ENCODE data around the gene AANAT. TPM values are rescaled to one million over a fixed set of nuclear protein-coding genes. Genes with fewer than 3 reads are reported as not detected.
A peak's percentile ranks its signal among the peaks of the same experiment; 100 is the strongest.

The AANAT gene
- total RNA-seq, 1 experiment from 2014 or later = not detected

GRCh38 chr17:76504117-76504516 lies 36.7 kb downstream of the AANAT start:
- H4K20me1 ChIP-seq (ENCODE audit: insufficient read depth) = peaks cover 4% of the 10 kb centered on the region; the same call in 1 of the 2 replicates
- H3K27me3 ChIP-seq (ENCODE audit: insufficient read depth, low read length) = no peaks in the 10 kb centered on the region
- BruUV-seq (replicated peaks) = no TSS peak
- peaks cover 21 to 39% of the 10 kb centered on the region in 2 experiments for H3K4me1 ChIP-seq (ENCODE audit: control insufficient read depth in 1 of 2, insufficient read depth in 2 of 2, low read length in 2 of 2)
- H3K36me3 ChIP-seq (ENCODE audit: control insufficient read depth in 1 of 2, insufficient read depth in 2 of 2, low read length in 2 of 2) = no peaks in the 10 kb centered on the region; a peak in 1 of 4 replicates
- no peak overlapping the region for H2AFZ ChIP-seq (ENCODE audit: low read depth, low read length, poor library complexity, severe bottlenecking)
- ChIA-PET CTCF (interaction anchor here (0.8 to 9.5 kb wide), 4 partner anchors 18 to 120 kb away, joined by 3 to 100 read pairs (median 4); partner anchors contain the start of gene SPHK1), POLR2A (interaction anchor here (1.4 kb wide), 1 partner anchor 46 kb away, joined by 3 read pairs; no protein-coding TSS in a partner anchor), RAD21 (ENCODE audit: low non-redundant PET in 1 of 2, low total read pairs in 2 of 2, uncharacterized antibody in 2 of 2, unreplicated experiment in 2 of 2) (interaction anchor here (0.7 to 0.9 kb wide), 2 partner anchors 46 to 54 kb away, joined by 3 to 4 read pairs; no protein-coding TSS in a partner anchor)
- intact Hi-C loops (cut with micrococcal nuclease) = loop anchor here (5.0 kb wide), 1 partner anchor 202 kb away; no protein-coding TSS in a partner anchor
- H3K9me3 ChIP-seq (ENCODE audit: control insufficient read depth in 1 of 2, insufficient read depth in 1 of 2, low read depth in 1 of 2, low read length in 2 of 2) = no peaks in the 10 kb centered on the region
- ATAC-seq (no peak), DNase-seq (ENCODE audit: low read depth, low spot score) (no peak)
- peaks cover 19% of the 10 kb centered on the region for H3K79me2 ChIP-seq (ENCODE audit: insufficient read depth, low read length)
- H3K27ac ChIP-seq (ENCODE audit: low read depth, low read length) = no peak overlapping the region
- no peak overlapping the region for H3K9ac ChIP-seq (ENCODE audit: low read length)
- no peaks in the 10 kb centered on the region for H3K9me2 ChIP-seq (ENCODE audit: insufficient read depth)
- no peak overlapping the region for H3K4me2 ChIP-seq (ENCODE audit: low read length)
- no peak overlapping the region for H3K4me3 ChIP-seq (replicated peaks in 1 of 2; ENCODE audit: low read depth in 1 of 2, low read length in 2 of 2)
- peak in 2 of 3 experiments; percentile 20 to 39; a peak in 3 of 6 replicates for TF ChIP-seq CTCF (IDR thresholded peaks at IDR 0.05 in 2 of 3, conservative IDR thresholded peaks at IDR 0.05 in 1 of 3; ENCODE audit: borderline replicate concordance in 1 of 3, insufficient read depth in 1 of 3, low read depth in 2 of 3, low read length in 2 of 3)
- TF ChIP-seq FOSL1 (IDR thresholded peaks at IDR 0.05; ENCODE audit: low read depth) = no peak
- TF ChIP-seq CEBPB (IDR thresholded peaks at IDR 0.05; ENCODE audit: low read depth) = no peak
